Endothelial cell of umbilical vein (primary cell): ENCODE data around the gene DR1. TPM values are rescaled to one million over a fixed set of nuclear protein-coding genes. Genes with fewer than 3 reads are reported as not detected.

ENCODE experiments used
- BruUV-seq: library from RNA; stranded (reverse); fragments of 400-500 nt; replicated peaks from 2 replicates; lab custom pipeline; 2021; lab: Mats Ljungman, UMichigan
- CTCF ChIA-PET: fragments of 300-600, 350-600 bp; sonication (Branson Sonifier 250); formaldehyde crosslinking; loops from one replicate; lab custom pipeline; 2021; ENCODE audit warnings: antibody characterized with exemption, inconsistent platforms; lab: Charles Lee
- POLR2A ChIA-PET: fragments of 300-600, 350-600 bp; sonication (Branson Sonifier 250); formaldehyde crosslinking; loops from one replicate; lab custom pipeline; 2021; ENCODE audit warnings: antibody characterized with exemption, inconsistent platforms; lab: Charles Lee
- DNase-seq: peaks from one replicate; pipeline ENCODE4 v3.0.0-alpha.2; 2011; ENCODE audit warnings: low read depth, low spot score
- FAIRE-seq: peaks from 2 replicates; lab custom pipeline; 2011; peaks lifted over from hg19 to GRCh38; lab: Jason Lieb, UNC
- H2AFZ ChIP-seq: 2 replicates; pipeline ENCODE4 v1.6.0; 2012; ENCODE audit warnings: low read depth, low read length, control low read depth, inconsistent platforms
- H3K27ac ChIP-seq: 2 replicates; pipeline ENCODE4 v1.5.1; 2011; ENCODE audit warnings: low read depth, mild to moderate bottlenecking, control low read depth, low read length, moderate library complexity; ENCODE audit not compliant: insufficient read depth
- H3K27me3 ChIP-seq, 2 experiments: 2 replicates each; pipeline versions ENCODE4 v1.6.0 to v1.6.1; 2011; ENCODE audit warnings: low read length in 2 of 2, mixed read lengths in 1 of 2; ENCODE audit not compliant: control insufficient read depth in 2 of 2, insufficient read depth in 2 of 2
- H3K36me3 ChIP-seq, 2 experiments: 2 replicates in 1 of 2; 3 replicates in 1 of 2; pipeline ENCODE4 v1.5.1; 2011; ENCODE audit warnings: low read length in 2 of 2, mild to moderate bottlenecking in 1 of 2, moderate library complexity in 1 of 2; ENCODE audit not compliant: control insufficient read depth in 2 of 2, insufficient read depth in 2 of 2; ENCODE audit errors: extremely low read depth in 1 of 2
- H3K4me1 ChIP-seq: 3 replicates; pipeline ENCODE4 v1.5.1; 2011; ENCODE audit warnings: mild to moderate bottlenecking, low read length; ENCODE audit not compliant: control insufficient read depth, insufficient read depth; ENCODE audit errors: extremely low read depth
- H3K4me2 ChIP-seq: 2 replicates; pipeline ENCODE4 v1.6.1; 2011; ENCODE audit warnings: low read length, control low read depth, mixed read lengths; ENCODE audit not compliant: insufficient read depth
- H3K4me3 ChIP-seq, 3 experiments: fragments of 200-600 bp in 1 of 3; sonication (generic), shearing (Covaris generic) in 1 of 3; replicated peaks in 1 of 3; 2 replicates each; pipeline ENCODE4 v1.5.1; 2011 to 2016; ENCODE audit warnings: control low read depth in 3 of 3, low read length in 3 of 3, mild to moderate bottlenecking in 2 of 3, inconsistent platforms in 1 of 3, low read depth in 1 of 3, moderate library complexity in 1 of 3; ENCODE audit not compliant: insufficient read depth in 1 of 3
- H3K79me2 ChIP-seq: 2 replicates; pipeline ENCODE4 v1.6.0; 2012; ENCODE audit warnings: low read length, inconsistent platforms; ENCODE audit not compliant: control insufficient read depth, insufficient read depth
- H3K9ac ChIP-seq: replicated peaks from 2 replicates; pipeline ENCODE3; 2011; ENCODE audit warnings: low read length, control low read depth; ENCODE audit not compliant: insufficient read depth; ENCODE audit errors: extremely low read depth
- H3K9me1 ChIP-seq: replicated peaks from 3 replicates; pipeline ENCODE4 v1.6.0; 2011; ENCODE audit warnings: mild to moderate bottlenecking, low read length; ENCODE audit not compliant: control insufficient read depth, insufficient read depth; ENCODE audit errors: extremely low read depth
- H3K9me3 ChIP-seq: replicated peaks from 2 replicates; pipeline ENCODE4 v1.5.1; 2012; ENCODE audit warnings: low read length, inconsistent platforms; ENCODE audit not compliant: control insufficient read depth, insufficient read depth
- H4K20me1 ChIP-seq: replicated peaks from 2 replicates; pipeline ENCODE3; 2011; ENCODE audit warnings: mild to moderate bottlenecking, low read length; ENCODE audit not compliant: control insufficient read depth, insufficient read depth; ENCODE audit errors: extremely low read depth
- CTCF ChIP-seq, 2 donors: IDR thresholded peaks; 1 replicate in 1 of 2; 2 replicates in 1 of 2; pipeline ENCODE4 v1.5.1; 2011; ENCODE audit warnings: low read length in 2 of 2, mild to moderate bottlenecking in 2 of 2, moderate library complexity in 2 of 2, control low read depth in 1 of 2, inconsistent platforms in 1 of 2, low read depth in 1 of 2; ENCODE audit not compliant: insufficient read depth in 1 of 2; ENCODE audit errors: extremely low read depth in 1 of 2
- EZH2 ChIP-seq: IDR thresholded peaks from 2 replicates; pipeline ENCODE4 v1.6.1; 2012; ENCODE audit warnings: borderline replicate concordance, low read depth, mild to moderate bottlenecking, moderate library complexity, low read length, inconsistent platforms; ENCODE audit not compliant: severe bottlenecking
- FOS ChIP-seq: IDR thresholded peaks from 2 replicates; pipeline ENCODE4 v1.6.1; 2011; ENCODE audit warnings: mild to moderate bottlenecking, low read length, moderate library complexity, borderline replicate concordance; ENCODE audit not compliant: insufficient read depth
- GATA2 ChIP-seq: IDR thresholded peaks from 2 replicates; pipeline ENCODE4 v1.7.0; 2011; ENCODE audit warnings: low read depth, mild to moderate bottlenecking, moderate library complexity, mixed read lengths, low read length; ENCODE audit not compliant: insufficient read length, insufficient read depth
- MAX ChIP-seq: IDR thresholded peaks from 2 replicates; pipeline ENCODE4 v1.6.1; 2011; ENCODE audit not compliant: insufficient read depth, insufficient read length
- MYC ChIP-seq: IDR thresholded peaks from one replicate; pipeline ENCODE4 v1.6.1; 2011; ENCODE audit warnings: mild to moderate bottlenecking, low read depth, low read length
- dilution Hi-C: fragments of 300-500 bp; cut with MboI; formaldehyde crosslinking; loops from one replicate; pipeline ENCODE4 v1.15.0; 2019; ENCODE audit warnings: low sequenced_read_pairs; ENCODE audit not compliant: extremely low pct_ligation_motif_present
- intact Hi-C: fragments of 100-400 bp; cut with micrococcal nuclease; formaldehyde crosslinking; loops from one replicate; pipeline ENCODE4 v1.10.0; 2022
- polyA plus RNA-seq, 4 experiments: library from polyadenylated mRNA; depleted of rRNA in 3 of 4; stranded (reverse) in 3 of 4; unstranded in 1 of 4; fragments of >200 nt; gene quantifications; 2 replicates each; pipeline versions ENCODE4 v1.2.1 to v1.2.3, GENCODE V29; 2011 to 2012; ENCODE audit warnings: missing spikeins in 1 of 4
- total RNA-seq: library from RNA; stranded (reverse); gene quantifications from 2 replicates; pipeline ENCODE4 v1.2.3, GENCODE V29; 2021

Gene DR1
- total and polyA plus RNA-seq, 2 donors (not counting 3 experiments of a cell fraction or from before 2014, with no cell fraction given): 11.7 to 49.4 TPM

- Histone ChIP-seq H3K4me2 (no peak overlapping the region), H3K9me3 (no peaks in the 10 kb centered on the region), H3K79me2 (no peaks in the 10 kb centered on the region), H3K9me1 (no peaks in the 10 kb centered on the region), H3K4me3 (no peak overlapping the region), H3K4me1 (no peaks in the 10 kb centered on the region), H3K36me3 (no peaks in the 10 kb centered on the region), H3K27ac (no peak overlapping the region), H2AFZ (no peak overlapping the region), H3K27me3 (no peaks in the 10 kb centered on the region), H4K20me1 (no peaks in the 10 kb centered on the region), H3K9ac (no peak overlapping the region)
- dilution Hi-C loops: no loop called here
- DNase-seq: no peak
- FAIRE-seq: no peak
- TF ChIP-seq MAX (no peak), GATA2 (no peak), FOS (no peak), MYC (no peak), CTCF (IDR thresholded peaks at IDR 0.05; ENCODE audit: extremely low read depth in 1 of 2, insufficient read depth in 1 of 2, low read depth in 1 of 2, low read length in 2 of 2) (no peak), EZH2 (no peak)
- no TSS peak for BruUV-seq
- POLR2A ChIA-PET: no interaction called here
- CTCF ChIA-PET: interaction anchor here (1.2 kb wide), 1 partner anchor 26 kb away, joined by 4 read pairs; no protein-coding TSS in a partner anchor
- intact Hi-C loops: no loop called here
Measured at GRCh38 chr1:93330617-93331016, 15.1 kb upstream of the DR1 start.
